ENCODE measurements around the gene WWC2.
"Not testable (repeated sequence)": the region's sequence is repeated elsewhere in the genome, so short reads cannot be mapped to it uniquely, and the experiment has no call there.

The WWC2 gene

DNA sequence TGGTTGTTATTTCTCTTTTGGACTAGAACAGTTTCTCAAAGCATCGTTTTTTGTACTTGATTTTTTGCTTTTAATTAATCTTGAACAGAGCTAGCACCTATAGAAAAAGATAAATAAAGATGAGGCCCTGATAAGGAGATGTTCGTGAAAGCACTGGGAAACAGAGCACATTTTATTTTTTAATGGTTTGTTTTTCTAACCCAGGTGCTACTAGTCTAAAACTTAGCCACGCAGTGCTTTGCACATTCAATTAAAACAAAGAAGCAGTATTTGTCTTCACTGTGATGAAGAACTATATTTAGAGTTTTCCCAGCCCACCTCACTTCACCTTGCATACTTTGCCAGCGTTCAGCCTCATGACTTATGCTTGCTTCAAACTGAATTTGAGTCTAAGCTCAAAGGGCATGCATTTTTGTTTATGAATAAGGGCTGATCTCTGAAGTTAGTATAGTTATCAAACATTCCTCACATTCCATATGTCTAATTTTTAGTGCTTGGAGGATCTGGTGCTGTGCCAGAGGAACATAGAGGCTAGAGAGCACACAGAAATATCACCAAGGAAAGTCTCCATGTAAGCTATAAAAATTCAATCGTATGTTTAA lies 76.7 kb downstream of the WWC2 start:
- DNase-seq: no peak

GRCh38 chr4:183177001-183177400 lies 77.9 kb downstream of the WWC2 start:
- DNase-seq: no peak

DNA sequence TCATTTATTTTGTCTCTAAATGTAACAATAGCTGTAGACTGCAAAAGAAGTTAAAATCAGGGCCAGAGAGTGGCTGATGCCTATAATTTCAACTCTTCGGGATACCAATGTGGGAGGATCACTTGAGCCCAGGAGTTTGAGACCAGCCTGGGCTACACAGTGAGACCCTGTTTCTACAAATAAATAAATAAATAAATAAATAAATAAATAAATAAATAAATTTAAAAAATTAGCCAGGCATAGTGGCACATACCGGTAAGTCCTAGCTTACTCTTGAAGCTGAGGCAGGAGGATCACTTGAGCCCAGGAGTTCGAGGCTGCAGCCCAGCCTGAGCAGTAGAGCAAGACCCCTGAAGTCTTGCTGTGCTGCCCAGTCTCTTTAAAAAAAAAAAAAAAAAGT lies 79.1 kb downstream of the WWC2 start:
- no peak for DNase-seq

DNA sequence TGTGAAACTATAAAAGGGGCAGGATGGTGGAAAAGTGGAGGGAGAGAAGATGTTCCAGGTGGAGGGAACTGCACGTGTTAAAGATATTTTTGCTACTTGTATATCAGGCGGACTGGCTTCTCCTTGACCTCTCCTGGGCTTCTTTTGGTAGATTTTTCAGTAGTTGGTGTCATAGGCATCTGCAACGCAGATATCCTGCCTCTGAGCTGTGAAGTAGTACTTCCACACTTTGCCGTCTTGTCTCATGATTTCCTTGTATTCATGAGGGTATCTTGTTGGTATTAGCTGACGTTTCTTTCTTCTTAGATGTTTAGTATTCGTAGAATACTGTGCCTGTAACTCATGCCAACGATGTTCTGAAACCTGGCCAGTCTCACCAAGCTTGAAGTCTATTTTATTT lies 81.0 kb downstream of the WWC2 start:
- no peak for DNase-seq

DNA sequence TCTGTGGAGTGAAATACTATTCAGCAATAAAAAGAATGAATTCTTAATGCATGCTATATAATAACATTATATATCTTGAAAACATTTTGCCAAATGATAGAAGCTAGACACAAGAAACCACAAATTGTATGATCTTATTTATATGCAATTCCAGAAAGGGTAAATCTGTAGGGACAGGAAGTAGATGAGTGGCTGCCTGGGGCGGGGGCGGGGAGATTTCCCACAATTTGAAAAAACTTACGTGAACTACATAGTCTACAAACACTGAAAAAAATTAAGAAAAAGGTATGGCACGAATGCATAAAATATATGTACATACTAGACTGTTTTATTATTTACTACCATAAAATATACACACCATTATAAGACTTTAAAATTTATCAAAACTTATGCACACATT lies 81.6 kb downstream of the WWC2 start:
- no peak for DNase-seq

GRCh38 chr4:183181081-183181480 lies 82.0 kb downstream of the WWC2 start:
- no peak for DNase-seq

- DNase-seq: no peak
Observed at GRCh38 chr4:183182873-183183725, 84.0 kb downstream of the WWC2 start.

DNA sequence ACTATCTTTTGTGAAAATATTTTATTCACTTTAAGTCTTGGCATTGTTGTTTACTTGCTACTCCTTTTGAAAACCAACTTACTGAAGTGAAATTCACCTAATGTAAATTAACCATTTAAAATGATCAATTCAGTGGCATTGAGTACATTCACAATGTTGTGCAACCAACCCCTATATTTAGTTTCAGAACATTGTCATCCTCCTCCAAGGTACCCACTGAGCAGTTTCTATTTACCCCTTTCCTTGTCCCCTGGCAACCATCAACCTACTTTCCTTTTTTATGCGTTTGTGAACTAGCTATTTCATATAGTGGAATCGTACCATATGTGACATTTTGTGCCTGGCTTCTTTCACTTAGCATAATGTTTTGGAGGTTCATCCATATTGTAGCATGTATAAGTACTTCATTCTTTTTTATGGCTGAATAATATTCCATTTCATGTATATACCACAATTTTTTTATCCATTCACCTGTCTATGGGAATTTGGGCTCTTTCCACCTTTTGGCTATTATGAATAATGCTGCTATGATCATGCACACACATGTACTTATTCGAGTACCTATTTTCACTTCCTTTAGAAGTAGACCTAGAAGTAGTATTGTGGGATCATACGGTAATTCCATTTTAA lies 85.0 kb downstream of the WWC2 start:
- DNase-seq: no peak

DNA sequence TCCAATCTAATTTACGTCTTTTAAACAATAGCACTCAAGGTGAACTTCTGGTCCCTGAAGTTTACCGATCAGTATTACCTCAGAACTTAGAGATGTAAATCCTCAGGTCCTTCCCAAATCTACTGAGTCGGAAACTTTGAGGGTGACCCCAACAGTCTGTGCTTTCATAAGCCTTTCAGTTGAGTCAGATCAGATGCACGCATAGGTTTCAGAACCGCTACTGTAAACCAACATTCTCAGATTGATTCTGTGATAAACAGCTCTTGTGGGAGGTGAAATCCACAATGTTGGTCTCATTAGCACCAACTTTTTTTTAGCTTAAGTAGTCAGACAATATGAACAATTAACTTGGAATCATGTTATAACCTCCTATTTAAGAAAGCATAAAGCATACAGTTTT lies 86.0 kb downstream of the WWC2 start:
- DNase-seq: no peak

GRCh38 chr4:183185559-183185958 lies 86.5 kb downstream of the WWC2 start:
- DNase-seq: no peak

GRCh38 chr4:183186813-183187212 lies 87.8 kb downstream of the WWC2 start:
- no peak for DNase-seq

- DNase-seq: no peak
Observed at GRCh38 chr4:183190900-183191527, 92.0 kb downstream of the WWC2 start.

DNA sequence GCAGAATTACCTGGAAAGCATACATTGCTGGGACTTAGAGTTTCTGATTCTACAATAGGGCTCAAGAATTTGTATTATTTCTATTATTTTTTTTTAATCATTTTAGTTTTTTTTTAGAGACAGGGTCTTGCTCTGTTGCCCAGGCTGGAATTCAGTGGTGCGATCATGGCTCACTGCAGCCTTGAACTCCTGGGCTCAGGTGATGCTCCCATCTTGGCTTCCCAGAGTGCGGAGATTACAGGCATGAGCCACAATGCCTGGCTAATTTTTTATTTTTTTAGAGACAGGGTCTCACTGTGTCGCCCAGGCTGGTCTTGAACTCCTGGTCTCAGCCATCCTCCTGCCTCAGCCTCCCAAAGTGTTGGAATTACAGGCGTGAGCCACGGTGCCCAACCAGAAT lies 92.6 kb downstream of the WWC2 start:
- no peak for DNase-seq

GRCh38 chr4:183192571-183192970 lies 93.5 kb downstream of the WWC2 start:
- DNase-seq: no peak

DNA sequence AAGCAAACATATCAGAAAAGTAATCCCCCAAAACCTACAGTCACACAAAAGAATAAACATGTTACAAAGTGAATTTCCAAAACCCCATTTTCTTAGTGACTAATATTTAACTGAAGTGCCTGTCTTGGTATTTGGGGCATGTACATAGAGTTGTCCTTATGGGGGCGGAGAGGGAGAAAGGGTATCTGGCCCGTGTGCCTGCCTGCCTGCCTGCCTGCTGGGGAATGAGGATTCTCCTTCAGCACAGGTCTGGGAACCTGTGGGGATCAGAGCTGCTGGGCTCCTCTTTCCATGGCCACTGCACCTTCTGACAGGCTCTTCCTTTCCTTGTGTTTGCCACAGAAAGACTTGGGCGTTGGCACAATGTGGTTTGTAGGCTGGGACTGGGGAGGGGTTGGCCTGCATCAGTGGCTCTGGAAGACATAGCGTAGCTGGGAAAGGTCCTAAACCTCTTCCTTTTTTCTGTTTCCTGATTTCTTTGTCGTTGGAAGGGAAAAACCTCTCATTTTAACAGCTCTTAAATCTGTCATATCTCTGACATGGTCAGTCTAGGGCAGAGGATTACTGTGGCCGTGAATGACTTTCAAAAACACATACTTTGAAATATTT lies 94.8 kb downstream of the WWC2 start:
- DNase-seq: not testable (repeated sequence)

GRCh38 chr4:183195534-183195933 lies 96.5 kb downstream of the WWC2 start:
- DNase-seq: no peak

DNA sequence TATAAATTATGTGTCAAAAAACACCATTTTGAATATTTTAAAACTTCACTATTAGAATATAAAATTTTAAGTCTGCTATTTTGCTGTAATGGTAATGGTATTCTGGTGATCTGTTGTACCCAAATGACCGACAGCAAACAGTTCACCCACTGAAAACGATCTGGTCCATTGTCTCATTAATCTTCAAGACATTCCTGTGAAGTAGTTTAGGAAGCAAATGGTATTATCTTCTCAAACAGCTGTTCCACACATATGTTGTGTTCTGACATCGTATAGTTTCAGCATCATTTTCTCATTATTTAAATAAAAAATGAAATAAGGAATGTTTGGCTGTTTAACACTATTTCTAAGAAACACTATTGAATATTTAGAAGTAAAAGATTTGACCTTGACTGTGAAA lies 98.1 kb downstream of the WWC2 start:
- DNase-seq: no peak

GRCh38 chr4:183200453-183200852 lies 101.4 kb downstream of the WWC2 start:
- DNase-seq: no peak

- DNase-seq: no peak
Observed at GRCh38 chr4:183201331-183201730, 102.3 kb downstream of the WWC2 start.

DNA sequence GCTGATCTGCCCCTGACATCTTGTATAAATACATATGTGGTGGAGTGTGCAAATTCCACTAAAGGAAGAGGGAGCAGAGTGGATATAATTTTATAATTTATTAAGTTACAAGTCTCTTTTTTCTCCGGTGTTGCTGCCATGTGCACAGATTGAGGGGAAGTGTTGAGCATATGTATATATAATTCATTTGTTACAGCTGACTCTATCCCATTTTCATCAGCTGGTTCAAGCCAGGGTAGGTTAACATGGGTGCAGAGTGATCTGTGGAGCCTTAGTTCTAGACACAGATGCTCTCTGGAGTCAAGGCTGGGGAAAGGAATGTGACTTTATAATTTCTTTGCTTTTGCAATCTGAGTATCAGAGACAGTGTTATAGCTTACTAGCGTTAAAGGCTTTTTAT lies 103.5 kb downstream of the WWC2 start:
- no peak for DNase-seq

DNA sequence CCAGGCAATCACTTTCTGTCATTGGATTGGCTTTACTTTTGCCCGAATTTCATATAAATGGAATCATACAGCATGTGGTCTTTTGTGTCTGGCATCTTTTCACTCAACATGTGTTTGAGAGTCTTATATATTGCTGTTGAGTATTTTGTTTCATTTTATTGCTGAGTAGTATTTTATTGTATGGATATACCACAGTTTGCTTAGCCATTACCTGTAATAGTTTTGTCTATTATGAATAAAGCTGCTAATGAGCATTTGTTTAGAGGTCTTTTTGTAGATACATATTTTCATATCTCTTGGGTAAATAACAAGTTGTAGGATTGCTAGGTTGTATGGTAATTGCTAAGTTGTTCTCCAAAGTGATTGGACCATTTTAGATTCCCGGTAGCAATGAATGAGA lies 105.7 kb downstream of the WWC2 start:
- no peak for DNase-seq

- DNase-seq: no peak
Observed at GRCh38 chr4:183205193-183205592, 106.1 kb downstream of the WWC2 start.

GRCh38 chr4:183205709-183206108 lies 106.7 kb downstream of the WWC2 start:
- DNase-seq: no peak

Data from AML-193 (cell line).